Measurements from ENCODE around the gene PRM2. TPM values are rescaled to one million over a fixed set of nuclear protein-coding genes. Genes with fewer than 3 reads are reported as not detected.
"Not testable (repeated sequence)": the region's sequence is repeated elsewhere in the genome, so short reads cannot be mapped to it uniquely, and the experiment has no call there.

The PRM2 gene
- total RNA-seq, 1 donor from 2014 or later = not detected

DNA sequence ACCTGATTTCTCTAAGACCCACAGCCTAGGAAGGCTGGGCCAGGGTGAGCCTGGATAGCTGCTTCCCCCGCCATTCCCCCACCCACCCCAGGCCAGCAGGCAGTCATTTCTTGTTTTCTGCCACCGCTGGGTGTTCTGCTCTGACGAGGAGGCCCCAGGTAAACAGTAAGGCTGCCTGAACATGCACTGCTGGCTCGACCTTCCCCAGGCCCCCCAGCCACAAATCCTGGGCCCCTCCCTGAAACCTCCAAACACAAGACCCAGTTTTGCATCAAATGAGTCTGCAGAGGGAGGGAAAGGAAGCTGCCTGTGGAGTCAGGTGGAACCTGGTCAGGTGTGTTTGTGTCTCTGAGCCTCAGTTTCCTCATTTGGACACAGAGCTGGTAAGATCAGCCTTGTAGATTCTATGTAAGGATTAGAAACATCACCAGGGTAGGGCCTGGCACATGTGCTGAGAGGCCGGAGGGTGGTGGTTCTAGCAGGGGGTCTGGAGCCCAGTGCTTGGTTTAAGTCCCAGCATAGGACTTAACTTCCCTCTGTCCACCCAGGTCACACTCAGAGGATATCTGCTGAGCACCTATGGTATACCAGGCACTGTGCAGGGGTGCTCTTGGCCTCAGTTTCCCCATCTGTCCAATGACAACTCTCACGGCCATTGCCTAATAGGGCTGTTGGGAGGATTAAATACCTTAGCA, 23.7 kb upstream of the PRM2 start:
- Mint-ChIP-seq H3K36me3 (ENCODE audit: low read depth) (no peaks in the 10 kb centered on the region), H3K27ac (ENCODE audit: unreplicated experiment) (no peak overlapping the region), H3K27me3 (ENCODE audit: low read depth) (no peaks in the 10 kb centered on the region), H3K4me1 (ENCODE audit: low read depth) (peaks cover 40% of the 10 kb centered on the region), H3K4me3 (ENCODE audit: unreplicated experiment) (no peak overlapping the region), H3K9me3 (ENCODE audit: low read depth) (no peaks in the 10 kb centered on the region)
- no peak for DNase-seq (ENCODE audit: low spot score)
- TF ChIP-seq, protein P1, sequence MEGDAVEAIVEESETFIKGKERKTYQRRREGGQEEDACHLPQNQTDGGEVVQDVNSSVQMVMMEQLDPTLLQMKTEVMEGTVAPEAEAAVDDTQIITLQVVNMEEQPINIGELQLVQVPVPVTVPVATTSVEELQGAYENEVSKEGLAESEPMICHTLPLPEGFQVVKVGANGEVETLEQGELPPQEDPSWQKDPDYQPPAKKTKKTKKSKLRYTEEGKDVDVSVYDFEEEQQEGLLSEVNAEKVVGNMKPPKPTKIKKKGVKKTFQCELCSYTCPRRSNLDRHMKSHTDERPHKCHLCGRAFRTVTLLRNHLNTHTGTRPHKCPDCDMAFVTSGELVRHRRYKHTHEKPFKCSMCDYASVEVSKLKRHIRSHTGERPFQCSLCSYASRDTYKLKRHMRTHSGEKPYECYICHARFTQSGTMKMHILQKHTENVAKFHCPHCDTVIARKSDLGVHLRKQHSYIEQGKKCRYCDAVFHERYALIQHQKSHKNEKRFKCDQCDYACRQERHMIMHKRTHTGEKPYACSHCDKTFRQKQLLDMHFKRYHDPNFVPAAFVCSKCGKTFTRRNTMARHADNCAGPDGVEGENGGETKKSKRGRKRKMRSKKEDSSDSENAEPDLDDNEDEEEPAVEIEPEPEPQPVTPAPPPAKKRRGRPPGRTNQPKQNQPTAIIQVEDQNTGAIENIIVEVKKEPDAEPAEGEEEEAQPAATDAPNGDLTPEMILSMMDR (IDR thresholded peaks at IDR 0.05) = no peak

DNA sequence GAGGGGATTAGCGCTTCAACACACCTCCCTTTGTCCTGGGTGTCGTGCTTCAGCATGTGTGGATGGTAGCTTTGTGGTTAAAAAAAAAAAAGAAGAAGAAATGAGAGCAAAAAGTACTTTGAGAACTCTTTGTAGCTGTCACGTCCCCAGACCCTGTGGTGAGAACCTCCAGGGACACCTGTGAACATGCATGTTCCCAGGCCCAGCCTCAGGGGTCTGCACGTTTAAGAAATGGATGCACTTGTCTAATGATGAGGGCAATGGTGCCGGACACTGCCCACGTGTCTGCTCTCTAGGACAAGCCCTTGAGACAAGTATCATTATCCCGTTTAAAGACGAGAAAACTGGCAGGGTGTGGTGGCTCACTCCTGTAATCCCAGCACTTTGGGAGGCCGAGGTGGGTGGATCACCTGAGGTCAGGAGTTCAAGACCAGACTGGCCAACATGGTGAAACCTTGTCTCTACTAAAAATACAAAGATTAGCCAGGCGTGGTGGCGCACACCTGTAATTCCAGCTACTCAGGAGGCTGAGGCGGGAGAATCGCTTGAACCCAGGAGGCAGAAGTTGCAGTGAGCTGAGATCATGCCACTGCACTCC, 22.8 kb upstream of the PRM2 start:
- not testable (repeated sequence) for DNase-seq (ENCODE audit: low spot score); H3K27me3 Mint-ChIP-seq (ENCODE audit: low read depth); H3K36me3 Mint-ChIP-seq (ENCODE audit: low read depth); H3K4me3 Mint-ChIP-seq (ENCODE audit: unreplicated experiment); H3K9me3 Mint-ChIP-seq (ENCODE audit: low read depth); H3K27ac Mint-ChIP-seq (ENCODE audit: unreplicated experiment)
- H3K4me1 Mint-ChIP-seq (ENCODE audit: low read depth) = peaks cover 41% of the 10 kb centered on the region

DNA sequence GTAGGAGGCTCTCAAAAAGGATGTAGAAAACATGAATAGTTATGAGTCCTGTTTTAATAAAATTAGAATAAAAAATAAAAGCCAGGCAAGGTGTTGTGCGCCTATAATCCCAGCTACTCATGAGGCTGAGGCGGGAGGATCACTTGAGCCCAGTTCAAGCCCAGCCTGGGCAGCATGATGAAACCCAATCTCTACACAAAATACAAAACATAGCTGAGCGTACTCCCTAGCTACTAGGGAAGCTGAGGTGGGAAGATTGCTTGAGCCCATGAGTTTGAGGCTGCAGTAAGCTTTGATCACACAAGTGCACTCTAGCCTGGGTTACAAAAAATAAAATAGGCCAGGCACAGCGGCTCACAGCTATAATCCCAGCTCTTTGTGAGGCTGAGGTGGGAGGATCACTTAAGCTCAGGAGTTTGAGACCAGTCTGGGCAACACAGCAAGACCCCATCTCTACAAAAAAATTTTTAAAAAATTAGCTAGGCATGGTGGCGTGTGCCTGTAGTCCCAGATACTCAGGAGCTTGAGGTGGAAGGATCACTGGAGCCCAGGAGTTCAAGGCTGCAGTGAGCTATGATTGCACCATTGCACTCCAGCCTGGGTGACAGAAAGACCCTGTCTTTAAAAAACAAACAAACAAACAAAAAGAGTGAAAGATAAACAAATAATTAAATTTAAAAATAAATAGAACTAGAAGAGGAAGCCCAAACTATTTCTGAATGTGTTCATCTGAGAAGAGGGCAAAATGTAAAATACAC, 22.0 kb upstream of the PRM2 start:
- no peaks in the 10 kb centered on the region for H3K27me3 Mint-ChIP-seq (ENCODE audit: low read depth)
- H3K9me3 Mint-ChIP-seq (ENCODE audit: low read depth) = no peaks in the 10 kb centered on the region
- no peak for DNase-seq (ENCODE audit: low spot score)
- no peak overlapping the region for H3K4me3 Mint-ChIP-seq (ENCODE audit: unreplicated experiment)
- H3K27ac Mint-ChIP-seq (ENCODE audit: unreplicated experiment) = peak overlapping the region; percentile 32
- H3K4me1 Mint-ChIP-seq (ENCODE audit: low read depth) = peaks cover 34% of the 10 kb centered on the region
- H3K36me3 Mint-ChIP-seq (ENCODE audit: low read depth) = no peaks in the 10 kb centered on the region
- TF ChIP-seq, protein P1 (IDR thresholded peaks at IDR 0.05) = no peak

DNA sequence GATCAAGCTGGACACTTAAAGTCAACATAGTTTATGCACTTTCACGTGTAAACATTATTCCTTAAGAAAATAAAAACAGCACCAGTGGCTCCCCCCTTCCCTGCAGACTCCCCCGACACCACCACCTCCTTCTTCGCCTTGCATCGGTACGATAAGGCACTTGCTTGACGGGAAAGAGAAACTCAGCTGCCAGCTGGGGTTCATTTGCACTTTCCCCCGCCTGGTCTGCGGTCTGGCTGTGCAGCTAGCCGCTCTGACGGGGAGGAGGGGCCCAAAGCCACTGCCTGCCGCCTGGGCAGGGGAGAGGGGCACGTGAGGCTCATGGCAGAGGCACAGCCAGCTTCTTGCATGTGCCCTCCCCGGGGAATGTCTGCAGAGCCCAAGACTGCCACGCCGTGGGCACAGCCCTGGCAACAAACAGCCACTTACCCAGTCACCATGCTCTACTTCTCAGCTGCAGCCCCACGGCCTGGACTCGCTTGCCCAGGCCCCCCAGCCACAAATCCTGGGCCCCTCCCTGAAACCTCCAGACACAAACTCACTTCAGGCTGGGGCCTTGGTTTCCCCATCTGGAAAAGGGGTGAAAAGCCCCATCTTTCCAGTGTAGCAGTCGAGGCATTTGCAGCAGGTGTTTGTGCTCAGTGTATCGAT, 21.3 kb upstream of the PRM2 start:
- no peaks in the 10 kb centered on the region for H3K9me3 Mint-ChIP-seq (ENCODE audit: low read depth)
- no peak for DNase-seq (ENCODE audit: low spot score)
- peaks cover 31% of the 10 kb centered on the region for H3K4me1 Mint-ChIP-seq (ENCODE audit: low read depth)
- H3K27me3 Mint-ChIP-seq (ENCODE audit: low read depth) = no peaks in the 10 kb centered on the region
- H3K4me3 Mint-ChIP-seq (ENCODE audit: unreplicated experiment) = peak overlapping the region; percentile 33
- H3K27ac Mint-ChIP-seq (ENCODE audit: unreplicated experiment) = peak overlapping the region; percentile 78
- TF ChIP-seq, protein P1 (IDR thresholded peaks at IDR 0.05) = peak; percentile 54
- H3K36me3 Mint-ChIP-seq (ENCODE audit: low read depth) = no peaks in the 10 kb centered on the region

DNA sequence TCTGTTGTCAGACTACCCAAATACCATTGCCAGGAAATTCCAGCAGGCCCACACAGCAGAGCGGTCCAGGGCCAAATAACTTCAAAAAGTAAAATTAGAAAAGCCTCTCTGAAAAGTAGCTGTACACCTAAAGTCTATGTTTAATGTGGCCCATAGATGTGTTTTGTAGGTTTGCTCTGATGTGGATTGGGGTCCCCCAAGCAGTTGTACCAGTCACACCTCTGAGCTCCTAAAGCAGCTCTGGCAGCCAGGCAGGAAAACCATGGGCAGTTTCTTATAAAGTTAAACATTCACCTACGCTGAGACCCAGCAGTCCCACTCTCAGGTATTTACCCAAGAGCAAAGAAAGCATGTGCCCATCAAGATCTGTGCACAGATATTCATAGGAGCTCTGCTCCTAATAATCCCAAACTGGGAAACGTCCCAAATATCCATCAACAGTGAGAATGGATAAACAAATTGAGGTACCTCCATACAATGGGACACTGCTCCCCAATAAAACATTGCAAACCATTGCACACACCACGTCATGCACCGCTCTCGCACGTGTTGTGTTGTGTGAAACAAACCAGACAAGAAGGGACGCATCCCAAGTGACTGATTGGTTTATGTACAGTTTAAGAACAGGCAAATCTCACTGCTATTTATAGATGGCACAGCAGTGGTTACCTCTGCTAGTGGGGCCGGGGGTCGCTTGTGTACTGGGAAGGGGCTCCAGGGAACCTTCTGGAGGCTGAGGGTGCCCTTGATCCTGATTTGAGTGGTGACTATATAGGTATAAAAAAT, 20.6 kb upstream of the PRM2 start:
- Mint-ChIP-seq H3K4me1 (ENCODE audit: low read depth) (peaks cover 31% of the 10 kb centered on the region), H3K4me3 (ENCODE audit: unreplicated experiment) (peak overlapping the region; percentile 33), H3K36me3 (ENCODE audit: low read depth) (no peaks in the 10 kb centered on the region), H3K27me3 (ENCODE audit: low read depth) (no peaks in the 10 kb centered on the region), H3K9me3 (ENCODE audit: low read depth) (no peaks in the 10 kb centered on the region), H3K27ac (ENCODE audit: unreplicated experiment) (no peak overlapping the region)
- DNase-seq (ENCODE audit: low spot score) = no peak
- TF ChIP-seq, protein P1 (IDR thresholded peaks at IDR 0.05) = no peak

All from chondrocyte (in vitro differentiated cells).